GM12874 (cell line): ENCODE data around the gene RNF212B.

Source experiments
- CTCF ChIP-seq: IDR thresholded peaks from 2 replicates; pipeline ENCODE4 v1.5.1; 2011; ENCODE audit warnings: low read depth, mild to moderate bottlenecking, control low read depth, low read length, moderate library complexity; ENCODE audit not compliant: insufficient read depth

Gene RNF212B

DNA sequence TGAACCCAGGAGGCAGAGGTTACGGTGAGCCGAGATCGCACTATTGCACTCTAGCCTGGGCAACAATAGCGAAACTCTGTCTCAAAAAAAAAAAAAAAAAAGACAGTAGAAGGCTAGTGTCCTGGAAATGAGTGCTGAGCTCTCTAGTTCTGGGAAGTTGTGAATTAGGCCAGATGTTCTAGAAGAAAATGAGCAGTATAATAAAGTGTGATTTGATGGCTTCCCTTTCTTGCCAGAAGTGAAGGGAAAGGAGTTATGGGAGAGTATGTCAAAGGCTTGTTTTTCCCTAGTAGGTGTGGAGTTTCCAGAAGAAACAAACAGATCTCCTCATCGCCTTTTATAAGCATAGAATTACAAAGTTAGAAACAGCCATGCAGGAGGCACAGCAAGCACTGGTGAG is 20.5 kb downstream of the RNF212B start:
- TF ChIP-seq CTCF, result no peak

GRCh38 chr14:23259426-23259825 is 21.7 kb downstream of the RNF212B start:
- no peak for TF ChIP-seq CTCF

DNA sequence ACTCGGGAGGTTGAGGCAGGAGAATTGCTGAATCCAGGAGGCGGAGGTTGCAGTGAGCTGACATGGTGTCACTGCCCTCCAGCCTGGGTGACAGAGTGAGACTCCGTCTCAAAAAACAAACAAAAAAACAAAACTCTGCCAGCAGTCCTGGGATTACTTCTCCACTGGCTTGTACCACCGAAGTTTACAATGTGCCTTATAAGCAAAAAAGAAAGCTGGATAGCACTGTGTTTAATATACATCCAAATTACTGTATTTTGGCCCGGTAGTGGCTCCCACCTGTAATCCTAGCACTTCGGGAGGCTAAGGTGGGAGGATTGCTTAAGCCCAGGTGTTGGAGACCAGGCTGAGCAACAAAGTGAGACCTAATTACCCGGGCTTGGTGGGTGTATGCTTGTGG is 31.5 kb downstream of the RNF212B start:
- no peak for TF ChIP-seq CTCF

DNA sequence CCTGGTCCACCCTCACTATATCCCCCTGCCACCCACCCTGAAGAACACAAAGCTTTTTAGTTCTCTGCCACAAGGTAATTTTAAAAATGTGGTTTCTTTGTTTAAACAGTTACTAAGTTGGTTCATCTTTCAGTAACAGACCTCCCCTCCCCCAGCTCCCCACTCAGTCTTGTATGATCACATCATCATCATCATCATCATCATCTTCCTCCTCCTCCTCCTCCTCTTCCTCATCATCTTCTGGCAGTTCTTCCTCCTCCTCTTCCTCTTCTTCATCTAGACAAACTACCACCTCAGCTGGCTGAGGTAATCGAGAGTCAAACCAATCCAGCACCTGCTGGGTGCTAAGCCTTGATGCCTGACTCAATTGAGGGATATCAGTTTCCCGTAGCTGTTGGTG is 37.7 kb downstream of the RNF212B start:
- TF ChIP-seq CTCF, result no peak

- no peak for TF ChIP-seq CTCF
Measured at GRCh38 chr14:23277189-23277588, 39.5 kb downstream of the RNF212B start.

DNA sequence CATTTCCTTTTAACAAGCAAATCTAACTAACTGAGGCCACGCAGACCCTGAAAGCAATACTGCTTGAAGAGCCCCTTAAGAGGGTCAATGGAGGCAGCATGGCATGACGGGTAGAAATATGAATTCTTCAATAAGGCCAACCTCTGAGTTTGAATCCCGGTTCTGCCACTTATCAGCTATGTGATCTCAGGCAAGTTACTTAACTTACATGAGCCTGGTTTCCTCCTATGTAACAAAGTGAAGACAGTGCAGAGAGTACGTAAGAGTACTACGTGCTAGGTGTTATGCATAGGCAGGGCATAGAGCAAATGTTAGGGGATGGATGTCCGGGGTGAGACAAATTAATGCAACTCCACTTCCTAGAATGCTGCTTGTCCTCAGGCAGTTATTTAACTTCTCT is 43.5 kb downstream of the RNF212B start:
- TF ChIP-seq CTCF, result no peak

- TF ChIP-seq CTCF, result no peak
Measured at GRCh38 chr14:23284654-23285529, 47.2 kb downstream of the RNF212B start.
